T1000 (cell line): Measurements from ENCODE around the gene CHIT1.

Experiments used
- DNase-seq: peaks from one replicate; lab custom pipeline; 2025; ENCODE audit warnings: mixed read lengths; lab: John Stamatoyannopoulos, UW

CHIT1 gene

DNA sequence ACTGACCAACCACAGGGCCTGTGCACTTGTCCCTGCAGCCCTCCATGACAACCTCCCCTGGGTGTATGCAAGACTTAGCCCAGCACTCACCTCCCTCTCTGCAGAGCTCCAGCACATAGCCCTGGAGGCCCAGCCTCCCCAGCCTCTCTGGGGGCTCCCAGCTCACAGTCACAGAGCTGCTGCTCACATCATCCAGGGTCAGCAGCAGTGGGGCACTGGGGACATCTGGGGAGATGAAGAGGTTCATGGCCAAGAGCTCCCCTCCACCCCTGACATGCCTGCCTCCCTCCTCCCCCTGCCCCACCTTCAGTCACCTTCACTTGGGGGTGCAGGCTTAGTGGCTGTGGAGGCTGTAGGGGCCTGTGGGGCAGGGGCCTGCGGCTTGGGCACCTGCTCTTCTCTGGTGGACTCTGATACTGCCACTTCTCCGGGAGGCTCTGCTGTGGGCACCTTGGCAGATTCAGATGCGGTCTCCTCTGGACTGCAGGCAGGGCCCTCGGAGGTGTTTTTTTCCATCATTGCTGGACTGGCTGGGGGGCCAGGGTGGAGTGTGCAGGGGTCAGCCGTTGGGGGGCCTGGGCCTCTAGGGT lies 54.1 kb downstream of the CHIT1 start, which contains the start of gene MYBPH:
Gene MYBPH, minus strand, starts transcription at position 590 of the 590 bp plus-strand sequence. Its CDS starts 71 bp downstream, at position 519.
- DNase-seq: no peak

DNA sequence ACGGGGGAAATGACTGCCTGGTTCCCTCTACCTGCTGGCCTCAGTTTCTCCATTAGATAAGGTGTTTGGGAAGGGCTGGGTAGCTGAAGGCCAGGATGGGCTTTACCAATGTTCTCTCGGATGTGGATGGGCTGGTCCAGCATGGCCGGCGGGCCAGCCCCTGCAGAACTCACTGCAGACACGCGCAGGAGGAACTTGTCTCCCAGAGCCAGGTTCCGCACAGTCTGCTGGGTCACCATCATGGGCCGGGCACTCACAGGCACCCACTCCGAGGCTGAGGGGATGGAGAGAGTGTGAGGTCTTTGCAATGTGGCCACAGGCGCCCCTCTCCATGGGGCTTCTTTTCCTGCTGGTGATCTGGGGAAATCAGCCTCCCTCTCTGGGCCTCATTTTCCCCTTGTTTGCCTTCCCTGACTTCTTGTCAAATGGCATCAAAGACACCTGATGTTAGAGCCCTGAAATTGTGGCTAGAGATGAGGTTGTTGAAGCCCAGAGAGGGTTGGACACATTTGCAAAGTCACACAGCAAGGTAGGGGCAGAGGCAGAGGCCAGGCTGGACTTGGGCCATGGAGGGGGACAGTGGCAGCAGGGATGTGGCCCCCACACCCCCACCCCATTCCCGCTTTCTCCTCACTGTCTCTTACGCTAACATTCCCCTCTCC lies 55.0 kb downstream of the CHIT1 start:
- DNase-seq: no peak

GRCh38 chr1:203173566-203173965 lies 55.9 kb downstream of the CHIT1 start:
- no peak for DNase-seq

DNA sequence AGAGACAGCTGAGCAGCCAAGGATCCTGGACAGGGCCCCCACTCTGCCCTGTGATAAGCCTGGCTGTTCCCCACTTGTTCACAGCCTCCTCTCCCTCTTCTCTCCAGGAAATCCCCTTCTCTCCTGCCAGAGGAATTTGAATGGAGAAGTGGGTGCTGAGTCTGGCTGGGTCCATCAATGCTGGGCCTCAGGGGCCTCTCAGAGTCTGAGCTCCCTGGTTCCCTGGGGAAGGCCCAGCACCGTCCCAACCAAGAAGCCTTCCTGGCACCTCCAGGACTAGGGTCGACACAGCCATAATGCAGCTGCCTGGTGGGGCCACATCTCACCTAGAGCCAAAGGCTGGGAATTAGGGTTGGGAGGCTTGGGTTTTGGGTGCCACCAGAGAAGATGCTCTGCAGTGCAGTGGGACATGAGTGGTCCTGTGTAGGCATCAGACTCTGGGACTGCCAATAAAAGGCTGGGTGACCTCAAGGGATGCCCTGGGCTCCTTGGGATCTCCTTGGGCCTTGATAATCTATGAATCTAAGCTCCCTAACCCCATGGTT lies 56.4 kb downstream of the CHIT1 start:
- DNase-seq: no peak

GRCh38 chr1:203172184-203173010 lies 57.1 kb downstream of the CHIT1 start:
- no peak for DNase-seq

GRCh38 chr1:203171341-203172183 lies 57.9 kb downstream of the CHIT1 start:
- DNase-seq: no peak

DNA sequence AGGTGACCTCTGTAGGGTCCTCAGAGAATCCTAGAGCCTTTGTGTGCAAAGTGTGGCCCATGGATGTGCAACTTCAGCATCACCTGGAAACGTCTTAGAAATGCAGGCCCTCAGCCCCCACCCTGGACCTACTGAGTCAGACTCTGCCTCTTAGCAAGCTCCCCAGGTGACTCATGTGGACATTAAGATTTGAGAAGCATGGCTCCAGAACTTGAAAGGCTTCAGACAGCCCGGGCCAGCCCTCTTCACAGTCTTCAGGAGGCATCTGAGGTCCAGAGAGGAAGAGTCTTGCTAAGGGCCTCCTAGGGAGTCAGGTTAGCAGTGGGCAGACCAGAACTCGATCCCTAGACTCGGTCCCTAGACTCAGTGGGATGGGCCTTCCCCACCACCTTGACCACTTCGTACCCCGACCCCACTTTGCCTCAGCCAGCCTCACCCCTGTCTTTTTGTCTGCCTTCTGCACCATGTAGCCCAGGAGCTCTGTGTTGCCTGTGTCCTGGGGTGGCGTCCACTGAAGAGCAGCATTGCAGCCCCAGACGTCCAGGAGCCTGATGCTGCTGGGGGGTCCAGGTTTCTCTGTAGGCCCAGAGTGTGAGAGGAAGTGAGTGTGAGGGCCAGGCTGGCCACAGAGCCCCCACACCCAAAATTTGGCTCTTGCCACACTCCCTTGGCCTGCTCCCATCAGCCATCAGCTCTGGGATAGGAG lies 58.7 kb downstream of the CHIT1 start:
- DNase-seq: no peak

DNA sequence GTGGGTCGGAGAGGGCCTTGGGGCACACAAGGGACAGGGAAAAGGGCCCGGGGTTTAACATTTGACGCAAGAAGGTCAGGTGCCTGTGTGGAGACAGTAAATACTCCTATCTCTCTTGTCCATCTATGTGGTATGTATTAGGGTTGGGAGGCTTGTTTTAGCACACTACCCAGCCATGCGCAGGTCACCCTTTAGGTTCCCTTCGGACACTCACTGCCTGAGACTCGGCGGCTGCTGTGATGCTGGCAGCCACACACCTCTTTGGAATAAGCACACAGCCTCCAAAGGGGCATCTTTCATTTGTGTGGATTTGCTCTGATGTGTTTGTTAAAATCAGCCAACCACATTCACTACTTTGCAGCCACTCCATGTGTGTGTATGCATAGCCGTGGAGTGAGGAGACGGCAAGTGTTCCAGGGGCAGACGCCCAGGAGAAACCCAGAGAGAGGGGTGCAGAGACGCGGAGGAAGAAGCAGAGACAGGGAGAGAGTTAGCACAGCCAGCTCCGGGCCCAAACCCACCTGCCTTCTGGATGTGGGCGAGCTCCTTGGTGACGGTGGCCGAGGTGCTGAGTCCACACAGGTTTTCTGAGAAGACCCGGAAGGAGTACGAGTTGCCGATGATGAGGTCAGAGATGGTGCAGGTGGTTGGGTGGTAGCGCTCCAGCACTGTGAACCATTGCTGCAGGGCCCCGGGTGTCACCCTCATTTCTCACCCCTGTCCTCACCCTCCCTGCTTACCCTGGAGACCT lies 59.5 kb downstream of the CHIT1 start:
- DNase-seq: no peak

DNA sequence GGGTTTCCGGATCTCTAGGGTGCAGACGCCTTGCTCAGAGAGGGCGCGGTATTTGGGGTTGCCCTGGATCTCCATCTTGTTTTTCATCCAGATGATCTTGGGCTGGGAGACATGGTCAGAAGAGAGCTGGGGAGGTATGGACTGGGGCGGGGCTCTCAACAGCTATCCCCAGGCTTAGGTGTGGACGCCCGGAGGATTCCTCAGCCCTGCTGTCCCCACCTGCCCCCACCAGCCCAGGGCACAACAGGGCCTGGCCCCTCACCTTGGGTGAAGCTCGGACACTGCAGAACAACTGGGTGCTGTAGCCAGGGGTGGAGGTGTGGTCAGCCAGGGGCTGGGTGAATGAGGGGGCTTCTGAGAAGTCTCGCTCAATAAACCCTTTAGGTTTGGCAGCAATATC lies 60.5 kb downstream of the CHIT1 start:
- no peak for DNase-seq

- DNase-seq: no peak
These were observed 61.2 kb downstream of the CHIT1 start for GRCh38 chr1:203168256-203168786.

- no peak for DNase-seq
These were observed 61.6 kb downstream of the CHIT1 start for GRCh38 chr1:203167913-203168200.

- no peak for DNase-seq
These were observed 62.2 kb downstream of the CHIT1 start for GRCh38 chr1:203167026-203167912.

GRCh38 chr1:203166192-203166940 lies 63.1 kb downstream of the CHIT1 start:
- no peak for DNase-seq
